ENCODE measurements around the gene OTUD5.

OTUD5 gene

GRCh38 chrX:48937054-48937907 lies 20.1 kb downstream of the OTUD5 start:
- peak; percentile 95 for DNase-seq

GRCh38 chrX:48936429-48937053 lies 20.9 kb downstream of the OTUD5 start:
- no peak for DNase-seq

- DNase-seq = no peak
Observed at GRCh38 chrX:48935301-48935670, 22.1 kb downstream of the OTUD5 start.

- no peak for DNase-seq
Observed at GRCh38 chrX:48934581-48935300, 22.7 kb downstream of the OTUD5 start.

- DNase-seq = no peak
Observed at GRCh38 chrX:48933757-48934156, 23.6 kb downstream of the OTUD5 start.

GRCh38 chrX:48927736-48928382 lies 29.5 kb downstream of the OTUD5 start:
- DNase-seq = no peak

- DNase-seq = no peak
Observed at GRCh38 chrX:48927123-48927522, 30.3 kb downstream of the OTUD5 start.

GRCh38 chrX:48924270-48924669 lies 33.1 kb downstream of the OTUD5 start:
- DNase-seq = peak; percentile 49

GRCh38 chrX:48923771-48924170 lies 33.6 kb downstream of the OTUD5 start:
- DNase-seq = no peak

GRCh38 chrX:48920718-48921104 lies 36.7 kb downstream of the OTUD5 start:
- DNase-seq = no peak

- no peak for DNase-seq
Observed at GRCh38 chrX:48919947-48920717, 37.3 kb downstream of the OTUD5 start.

- DNase-seq = peak; percentile 63
Observed at GRCh38 chrX:48919360-48919841, 38.0 kb downstream of the OTUD5 start.

- peak; percentile 89 for DNase-seq
Observed at GRCh38 chrX:48918643-48919340, 38.6 kb downstream of the OTUD5 start, which contains the start of gene PIM2. Gene PIM2 (minus strand): TSS chrX:48919024. CDS start chrX:48918834, 190 bp downstream.

GRCh38 chrX:48918301-48918642 lies 39.1 kb downstream of the OTUD5 start:
- DNase-seq = no peak

GRCh38 chrX:48917139-48918001 lies 40.0 kb downstream of the OTUD5 start:
- peak; percentile 87 for DNase-seq

- DNase-seq = no peak
Observed at GRCh38 chrX:48914593-48915493, 42.6 kb downstream of the OTUD5 start.

GRCh38 chrX:48913605-48914366 lies 43.6 kb downstream of the OTUD5 start:
- DNase-seq = no peak

- peak; percentile 87 for DNase-seq
Observed at GRCh38 chrX:48911412-48912182, 45.8 kb downstream of the OTUD5 start, which contains the start of gene SLC35A2. Gene SLC35A2 (minus strand): TSS chrX:48911646. CDS start chrX:48911636, 10 bp downstream.

Data from activated CD4-positive, CD25-positive, alpha-beta regulatory T cell treated with anti-CD3 and anti-CD28 coated beads, Interleukin-2, amount 50 U/mL, for 72 hours (primary cell).